GM21515 (cell line): Measurements from ENCODE around the gene ANKRD44.
"Not testable (repeated sequence)": the region's sequence is repeated elsewhere in the genome, so short reads cannot be mapped to it uniquely, and the experiment has no call there.

Source experiments
- ATAC-seq: cut with Tn5 transposase; IDR thresholded peaks from one replicate; pipeline ENCODE4 v1.9.1; 2021; ENCODE audit not compliant: unreplicated experiment

ANKRD44 gene

GRCh38 chr2:197054437-197054836 is 256.1 kb downstream of the ANKRD44 start:
- ATAC-seq: no peak

- ATAC-seq: no peak
These were observed 258.2 kb downstream of the ANKRD44 start for GRCh38 chr2:197052356-197052755.

DNA sequence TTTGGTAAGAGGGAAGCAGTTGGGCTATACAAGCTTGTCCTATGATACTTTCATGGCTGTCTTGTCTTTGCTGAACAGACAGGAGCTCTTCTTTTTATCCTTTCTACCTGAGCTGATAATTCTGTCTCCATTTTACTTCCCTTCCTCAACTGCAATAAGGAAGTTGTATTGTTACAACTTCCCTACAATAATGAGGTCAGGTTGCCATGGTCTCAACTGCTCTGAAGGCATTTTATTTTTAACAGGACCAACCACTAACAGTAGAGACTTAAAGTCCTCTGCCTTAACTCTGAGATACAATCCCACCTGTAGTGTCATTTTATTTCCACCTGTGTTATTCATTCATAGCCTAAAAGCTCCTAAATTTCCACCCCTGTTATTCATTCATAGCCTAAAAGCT is 265.5 kb downstream of the ANKRD44 start:
- ATAC-seq: no peak

GRCh38 chr2:197042739-197043196 is 267.8 kb downstream of the ANKRD44 start:
- peak; percentile 56 for ATAC-seq

DNA sequence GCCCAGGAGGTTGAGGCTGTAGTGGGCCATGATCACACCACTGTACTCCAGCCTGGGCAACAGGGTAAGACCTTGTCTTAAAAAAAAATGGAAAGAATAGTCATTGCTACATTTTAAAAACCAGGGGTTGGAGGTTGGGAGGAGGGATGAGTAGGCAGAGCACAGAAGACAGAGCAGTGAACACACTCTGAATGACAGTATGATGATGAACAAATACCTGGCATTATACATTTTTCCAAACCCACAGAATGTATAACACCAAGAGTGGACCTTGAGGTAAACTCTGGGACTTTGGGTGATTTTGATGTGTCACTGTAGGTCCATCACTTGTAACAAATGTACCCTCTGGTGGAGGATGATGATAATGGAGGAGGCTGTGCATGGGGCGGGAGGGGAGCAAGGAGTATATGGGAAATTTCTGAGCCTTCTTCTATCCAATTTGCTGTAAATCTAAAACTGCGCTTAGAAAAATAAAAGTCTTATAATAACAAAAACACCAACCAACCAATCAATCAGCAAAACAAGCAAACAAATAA is 272.6 kb downstream of the ANKRD44 start:
- no peak for ATAC-seq

DNA sequence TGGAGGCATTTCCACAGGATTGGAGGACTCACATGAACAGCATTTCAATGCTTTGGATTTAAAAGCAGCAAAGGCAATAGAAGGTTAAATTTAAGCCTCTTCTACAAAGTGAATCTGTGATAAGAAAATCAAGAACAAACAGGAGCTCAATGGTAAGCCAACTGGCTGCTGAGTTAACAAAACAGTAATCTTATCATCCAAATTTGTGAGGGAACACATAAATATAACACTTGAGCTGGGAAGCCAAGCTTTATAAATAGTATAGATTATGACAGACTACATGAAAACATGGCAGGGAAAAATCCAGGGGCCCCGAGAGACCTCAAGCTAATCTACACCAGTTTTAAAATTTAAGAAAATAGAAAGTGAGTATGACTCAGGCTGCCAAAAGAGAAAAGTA is 275.6 kb downstream of the ANKRD44 start:
- ATAC-seq: no peak

- ATAC-seq: no peak
These were observed 276.3 kb downstream of the ANKRD44 start for GRCh38 chr2:197034292-197034691.

DNA sequence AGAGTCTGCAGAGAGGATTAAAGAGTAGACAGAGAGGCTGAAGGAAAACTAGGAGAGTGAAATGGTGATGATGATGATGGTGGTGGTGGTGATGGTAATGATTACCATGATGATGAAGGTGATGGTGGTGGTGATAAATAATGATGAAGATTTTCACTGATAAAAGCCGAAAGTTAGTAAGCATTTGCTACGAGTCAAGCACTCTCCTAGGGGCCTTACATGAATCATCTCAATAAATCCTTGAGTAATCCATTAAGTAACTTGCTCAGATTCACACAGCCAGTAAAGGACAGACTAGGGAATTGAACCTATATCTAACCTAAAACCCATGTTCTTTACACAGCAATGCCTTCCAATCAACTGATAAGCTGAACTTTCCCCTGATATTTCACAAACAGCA is 277.4 kb downstream of the ANKRD44 start:
- no peak for ATAC-seq

- no peak for ATAC-seq
These were observed 278.8 kb downstream of the ANKRD44 start for GRCh38 chr2:197031803-197032202.

- ATAC-seq: no peak
These were observed 280.5 kb downstream of the ANKRD44 start for GRCh38 chr2:197030090-197030489.

DNA sequence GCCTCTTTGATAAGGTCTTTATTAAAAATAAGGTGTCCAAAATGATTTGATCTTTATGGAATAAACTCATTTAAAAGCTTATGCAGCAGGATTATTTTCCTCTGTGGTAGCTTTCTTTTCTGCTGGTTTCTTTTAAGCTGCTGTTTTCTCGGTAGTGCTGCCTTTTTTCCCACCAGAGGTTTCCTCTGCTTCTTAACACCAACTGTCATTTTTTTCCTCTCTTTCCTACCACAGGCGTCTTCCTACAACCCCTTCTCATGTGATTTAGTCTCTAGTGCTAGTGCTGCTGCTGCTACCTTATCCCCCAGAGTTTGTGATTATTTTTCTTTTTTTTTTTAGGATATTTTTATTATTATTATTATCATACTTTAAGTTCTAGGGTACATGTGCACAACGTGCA is 281.9 kb downstream of the ANKRD44 start:
- ATAC-seq: no peak

DNA sequence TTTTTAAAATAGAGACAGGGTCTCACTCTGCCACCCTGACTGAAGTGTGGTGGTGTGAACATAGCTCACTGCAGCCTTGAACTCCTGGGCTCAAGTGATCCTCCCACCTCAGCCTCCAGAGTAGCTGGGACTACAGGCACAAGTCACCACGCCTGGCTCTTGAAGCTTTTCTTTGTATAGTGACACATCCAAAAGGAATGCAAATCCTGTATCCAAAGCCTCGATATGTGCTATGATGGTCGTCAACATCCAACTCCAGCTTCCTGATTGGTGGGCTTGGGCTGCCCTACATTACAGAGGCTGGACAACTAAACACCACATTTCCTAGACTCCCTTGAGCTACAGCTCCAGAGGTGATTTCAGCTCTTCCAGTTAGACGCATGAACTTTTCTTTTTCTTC is 282.4 kb downstream of the ANKRD44 start:
- ATAC-seq: no peak

- no peak for ATAC-seq
These were observed 286.4 kb downstream of the ANKRD44 start for GRCh38 chr2:197024206-197024605.

DNA sequence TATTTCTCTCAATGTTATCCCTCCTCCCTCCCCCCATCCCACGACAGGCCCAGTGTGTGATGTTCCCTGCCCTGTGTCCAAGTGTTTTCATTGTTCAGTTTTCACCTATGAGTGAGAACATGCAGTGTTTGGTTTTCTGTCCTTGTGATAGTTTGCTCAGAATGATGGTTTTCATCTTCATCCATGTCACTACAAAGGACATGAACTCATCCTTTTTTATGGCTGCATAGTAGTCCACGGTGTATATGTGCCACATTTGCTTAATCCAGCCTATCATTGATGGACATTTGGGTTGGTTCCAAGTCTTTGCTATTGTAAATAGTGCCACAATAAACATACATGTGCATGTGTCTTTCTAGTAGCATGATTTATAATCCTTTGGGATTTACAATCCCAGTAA is 289.7 kb downstream of the ANKRD44 start:
- ATAC-seq: not testable (repeated sequence)

GRCh38 chr2:197013098-197013497 is 297.5 kb downstream of the ANKRD44 start:
- no peak for ATAC-seq

DNA sequence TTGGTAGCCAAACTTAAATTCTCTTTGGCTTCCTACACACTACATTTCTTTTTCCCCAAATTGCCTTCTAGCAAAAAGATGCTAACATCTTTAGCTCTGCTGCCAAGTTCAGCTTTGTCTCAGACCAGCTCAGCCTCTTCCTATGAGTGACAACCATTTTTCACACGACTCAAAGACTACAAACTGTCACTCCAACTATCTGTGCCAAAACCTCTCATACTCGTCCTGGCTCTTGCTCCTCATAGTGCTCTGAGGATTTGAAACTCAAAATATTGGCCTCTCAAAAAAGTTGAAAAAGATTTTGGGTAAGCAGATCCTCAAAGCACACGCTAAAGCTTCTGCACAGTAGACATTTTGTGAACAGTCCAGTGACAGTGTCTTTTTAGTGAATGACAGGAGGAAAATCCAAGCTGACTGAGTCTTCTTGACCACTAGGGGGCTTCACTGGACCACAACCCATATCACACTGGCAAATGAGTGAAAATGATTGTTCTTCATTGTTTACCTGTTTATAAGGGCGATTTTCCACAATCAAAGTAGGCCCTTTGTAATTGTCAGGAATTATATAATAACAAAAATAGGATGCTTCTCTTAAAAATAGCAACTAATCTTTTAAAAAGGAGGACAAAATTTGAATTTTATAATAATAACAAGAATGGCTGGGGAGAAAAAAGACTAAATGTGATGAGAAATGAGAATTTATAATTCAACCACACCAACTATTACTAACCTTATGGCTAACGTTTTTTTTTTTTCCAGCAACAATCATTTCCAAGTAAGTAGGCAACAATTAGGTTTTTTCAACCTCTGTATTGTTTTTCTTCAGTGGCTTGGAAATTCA is 298.6 kb downstream of the ANKRD44 start:
- peak; percentile 55 for ATAC-seq

GRCh38 chr2:197011021-197011417 is 299.6 kb downstream of the ANKRD44 start:
- no peak for ATAC-seq

- ATAC-seq: no peak
These were observed 300.2 kb downstream of the ANKRD44 start for GRCh38 chr2:197010200-197011020.

DNA sequence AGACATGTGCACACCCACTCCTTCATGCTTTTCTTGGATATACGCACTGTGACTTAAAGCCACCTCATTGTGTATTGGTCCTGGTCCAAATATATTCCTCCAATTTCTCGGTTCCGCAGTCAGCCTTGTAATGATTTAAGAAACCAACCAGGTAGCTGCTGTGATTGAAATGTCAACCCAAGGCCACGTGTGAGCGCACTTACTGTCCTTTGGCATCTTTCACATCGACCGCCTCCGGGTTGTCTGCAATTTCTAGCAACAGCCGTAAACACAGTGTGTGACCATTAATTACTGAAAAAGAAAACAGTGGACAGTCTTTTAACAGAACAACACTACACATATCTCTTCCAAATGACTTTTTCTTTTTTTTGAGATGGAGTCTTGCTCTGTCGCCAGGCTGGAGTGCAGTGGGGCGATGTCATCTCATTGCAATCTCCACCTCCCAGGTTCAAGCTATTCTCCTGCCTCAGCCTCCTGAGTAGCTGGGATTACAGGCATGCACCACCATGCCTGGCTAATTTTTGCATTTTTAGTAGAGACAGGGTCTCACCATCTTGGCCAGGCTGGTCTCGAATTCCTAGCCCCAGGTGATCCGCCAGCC is 301.7 kb downstream of the ANKRD44 start:
- not testable (repeated sequence) for ATAC-seq

DNA sequence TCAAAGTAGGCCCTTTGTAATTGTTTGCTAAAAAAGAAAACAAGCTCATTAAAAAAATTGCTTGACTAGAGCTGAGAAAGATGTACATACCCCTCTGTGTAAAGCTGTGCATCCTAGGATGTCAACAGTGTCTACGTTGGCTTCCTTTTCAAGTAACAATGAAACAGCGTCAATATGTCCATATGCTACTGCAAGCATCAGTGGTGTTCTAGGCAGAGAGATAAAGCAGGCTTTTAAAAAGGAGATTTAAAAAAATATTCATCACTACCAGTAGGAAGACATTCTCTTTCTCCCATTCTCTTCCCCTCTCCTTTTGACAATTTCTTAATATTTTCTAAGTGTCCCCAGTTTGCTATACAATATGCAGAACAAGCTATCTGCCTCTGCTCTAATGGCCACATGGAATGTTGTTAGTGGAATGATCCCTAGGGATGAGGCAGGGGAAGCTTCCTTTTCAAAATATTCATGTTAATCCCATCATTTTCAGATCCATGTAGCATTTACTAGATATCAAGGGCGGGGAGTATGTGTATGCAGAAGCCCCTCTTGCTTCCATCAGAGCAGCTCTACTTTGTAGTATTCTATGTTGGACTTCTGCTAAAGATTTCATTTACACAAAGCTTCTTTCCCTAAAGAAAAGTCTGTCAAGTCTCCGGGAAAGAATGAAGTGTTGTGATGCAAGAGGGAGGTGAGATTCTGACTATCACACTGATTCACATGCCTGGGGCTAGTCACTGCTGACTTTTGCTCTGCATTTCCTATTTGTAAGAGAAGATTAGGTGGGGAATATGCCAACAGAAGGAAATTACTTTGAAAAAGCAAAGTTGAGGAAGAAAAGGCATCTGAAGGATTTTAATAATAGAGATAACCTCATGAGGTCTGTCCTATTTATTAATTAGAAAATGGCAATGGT is 302.6 kb downstream of the ANKRD44 start:
- no peak for ATAC-seq
